WTC11 (cell line): ENCODE measurements around the gene PRKX. TPM values are rescaled to one million over a fixed set of nuclear protein-coding genes. Genes with fewer than 3 reads are reported as not detected.
"Not testable (repeated sequence)": the region's sequence is repeated elsewhere in the genome, so short reads cannot be mapped to it uniquely, and the experiment has no call there.

Experiments used
- ATAC-seq: fragments of 200-7000 bp; cut with Tn5 transposase; 2 replicates; pipeline ENCODE4 v1.10.0; 2021; ENCODE audit warnings: mild to moderate bottlenecking, moderate library complexity
- CTCF ChIA-PET: fragments of 300-600 bp; sonication (Branson Sonifier 250); formaldehyde crosslinking; loops from one replicate; lab custom pipeline; 2021; ENCODE audit warnings: antibody characterized with exemption; lab: Charles Lee
- POLR2A ChIA-PET: fragments of 350-600 bp; sonication (Branson Sonifier 250); formaldehyde crosslinking; loops from one replicate; lab custom pipeline; 2021; ENCODE audit warnings: antibody characterized with exemption; lab: Charles Lee
- DNase-seq: peaks from one replicate; pipeline ENCODE4 v3.0.0; 2021; ENCODE audit warnings: low spot score
- H3K27ac Mint-ChIP-seq: 2 replicates; pipeline ENCODE4 v1.8.0; 2021; ENCODE audit warnings: mixed read lengths
- H3K27me3 Mint-ChIP-seq: 2 replicates; pipeline ENCODE4 v1.8.0; 2021; ENCODE audit warnings: low read depth, mild to moderate bottlenecking, moderate library complexity, mixed read lengths
- H3K36me3 Mint-ChIP-seq: 2 replicates; pipeline ENCODE4 v1.8.0; 2021; ENCODE audit warnings: mixed read lengths
- H3K4me1 Mint-ChIP-seq: 2 replicates; pipeline ENCODE4 v1.8.0; 2022; ENCODE audit warnings: mixed read lengths
- H3K4me3 Mint-ChIP-seq: 2 replicates; pipeline ENCODE4 v1.8.0; 2021; ENCODE audit warnings: mild to moderate bottlenecking, moderate library complexity, mixed read lengths
- H3K9me3 Mint-ChIP-seq: 2 replicates; pipeline ENCODE4 v1.8.0; 2021; ENCODE audit warnings: mixed read lengths
- CREB1 ChIP-seq: sonication (generic); formaldehyde crosslinking; IDR thresholded peaks from 2 replicates; pipeline ENCODE4 v1.8.0; 2023; ENCODE audit warnings: mild to moderate bottlenecking, missing genetic modification reagents
- CREM ChIP-seq: sonication (generic); formaldehyde crosslinking; IDR thresholded peaks from 2 replicates; pipeline ENCODE4 v1.8.1; 2022; ENCODE audit warnings: mild to moderate bottlenecking, missing genetic modification reagents, moderate library complexity
- E2F1 ChIP-seq: sonication (generic); formaldehyde crosslinking; IDR thresholded peaks from 2 replicates; pipeline ENCODE4 v1.8.0; 2022; ENCODE audit warnings: mild to moderate bottlenecking, missing genetic modification reagents
- EMX1 ChIP-seq: fragments of 250-450 bp; sonication (Bioruptor Pico); IDR thresholded peaks from 2 replicates; pipeline ENCODE4 v1.8.0; 2021; ENCODE audit warnings: mild to moderate bottlenecking
- ESRRA ChIP-seq: sonication (generic); formaldehyde crosslinking; IDR thresholded peaks from 2 replicates; pipeline ENCODE4 v1.8.1; 2022; ENCODE audit warnings: mild to moderate bottlenecking, missing genetic modification reagents, borderline replicate concordance
- FOXP1 ChIP-seq: sonication (generic); formaldehyde crosslinking; IDR thresholded peaks from 2 replicates; pipeline ENCODE4 v1.8.0; 2022; ENCODE audit warnings: missing genetic modification reagents, mild to moderate bottlenecking, moderate library complexity, borderline replicate concordance
- MXD4 ChIP-seq: fragments of 250-450 bp; sonication (Bioruptor Pico); IDR thresholded peaks from 2 replicates; pipeline ENCODE4 v1.8.0; 2021; ENCODE audit warnings: mild to moderate bottlenecking, moderate library complexity, borderline replicate concordance
- SMAD3 ChIP-seq: sonication (generic); formaldehyde crosslinking; IDR thresholded peaks from 2 replicates; pipeline ENCODE4 v1.8.0; 2022; ENCODE audit warnings: missing genetic modification reagents, mild to moderate bottlenecking, borderline replicate concordance
- SP1 ChIP-seq: sonication (generic); formaldehyde crosslinking; conservative IDR thresholded peaks from 2 replicates; pipeline ENCODE4 v1.8.1; 2022; ENCODE audit warnings: missing genetic modification reagents
- TP53 ChIP-seq: sonication (generic); formaldehyde crosslinking; IDR thresholded peaks from 2 replicates; pipeline ENCODE4 v1.8.1; 2023; ENCODE audit warnings: mild to moderate bottlenecking, missing genetic modification reagents
- ZNF317 ChIP-seq: sonication (generic); formaldehyde crosslinking; IDR thresholded peaks from 2 replicates; pipeline ENCODE4 v1.8.1; 2023; ENCODE audit warnings: low read depth, mild to moderate bottlenecking, moderate library complexity, missing genetic modification reagents, borderline replicate concordance
- ZNF396 ChIP-seq: fragments of 250-450 bp; sonication (Bioruptor Pico); IDR thresholded peaks from 2 replicates; pipeline ENCODE4 v1.8.0; 2021; ENCODE audit warnings: mild to moderate bottlenecking, moderate library complexity, borderline replicate concordance
- ZNF416 ChIP-seq: fragments of 250-450 bp; sonication (Bioruptor Pico); IDR thresholded peaks from 2 replicates; pipeline ENCODE4 v1.9.0; 2021; ENCODE audit warnings: mild to moderate bottlenecking, inconsistent platforms
- ZNF423 ChIP-seq: fragments of 250-450 bp; sonication (Bioruptor Pico); IDR thresholded peaks from 2 replicates; pipeline ENCODE4 v2.1.2; 2022; ENCODE audit warnings: mild to moderate bottlenecking, moderate library complexity
- ZNF671 ChIP-seq: fragments of 250-450 bp; sonication (Bioruptor Pico); IDR thresholded peaks from 2 replicates; pipeline ENCODE4 v1.8.0; 2021; ENCODE audit warnings: mild to moderate bottlenecking
- total RNA-seq: library from RNA; stranded (reverse); gene quantifications from 3 replicates; pipeline ENCODE4 v1.2.3, GENCODE V29; 2021
- TF ChIP-seq, protein P1 (sequence below): sonication (generic); formaldehyde crosslinking; IDR thresholded peaks from 2 replicates; pipeline ENCODE4 v1.8.0; 2022; ENCODE audit warnings: mild to moderate bottlenecking, missing genetic modification reagents
- TF ChIP-seq, protein P2 (sequence below): fragments of 250-450 bp; sonication (Bioruptor Pico); IDR thresholded peaks from 2 replicates; pipeline ENCODE4 v1.9.0; 2021; ENCODE audit warnings: mild to moderate bottlenecking
- TF ChIP-seq, protein P3 (sequence below): fragments of 250-450 bp; sonication (Bioruptor Pico); IDR thresholded peaks from 2 replicates; pipeline ENCODE4 v2.1.2; 2022; ENCODE audit warnings: mild to moderate bottlenecking, moderate library complexity

Gene PRKX
- total RNA-seq, 1 experiment from 2014 or later: 66.6 TPM

DNA sequence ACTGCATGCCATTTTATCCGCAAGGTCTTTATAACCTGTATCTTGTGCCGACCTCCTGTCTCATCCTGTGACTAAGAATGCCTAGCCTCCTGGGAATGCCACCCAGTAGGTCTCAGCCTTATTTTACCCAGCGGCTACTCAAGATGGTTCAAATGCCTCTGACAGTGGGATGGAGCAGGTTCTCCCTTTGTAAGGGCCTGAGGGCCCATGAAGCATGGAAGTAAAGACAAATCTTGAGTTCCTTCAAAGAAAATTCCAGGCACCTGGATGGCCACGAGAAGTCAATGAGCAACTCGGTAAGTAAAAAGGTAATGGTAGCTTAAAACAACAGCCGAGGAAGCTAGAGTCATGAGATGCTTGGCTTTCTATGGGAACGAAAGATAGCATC lies 19.6 kb upstream of the PRKX start (continued):
- no peak for TF ChIP-seq ZNF317 (CRISPR knock-in tag)
- TF ChIP-seq, protein P1, sequence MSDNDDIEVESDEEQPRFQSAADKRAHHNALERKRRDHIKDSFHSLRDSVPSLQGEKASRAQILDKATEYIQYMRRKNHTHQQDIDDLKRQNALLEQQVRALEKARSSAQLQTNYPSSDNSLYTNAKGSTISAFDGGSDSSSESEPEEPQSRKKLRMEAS: no peak
- no peak for TF ChIP-seq CREM (CRISPR knock-in tag)
- TF ChIP-seq, protein P2, sequence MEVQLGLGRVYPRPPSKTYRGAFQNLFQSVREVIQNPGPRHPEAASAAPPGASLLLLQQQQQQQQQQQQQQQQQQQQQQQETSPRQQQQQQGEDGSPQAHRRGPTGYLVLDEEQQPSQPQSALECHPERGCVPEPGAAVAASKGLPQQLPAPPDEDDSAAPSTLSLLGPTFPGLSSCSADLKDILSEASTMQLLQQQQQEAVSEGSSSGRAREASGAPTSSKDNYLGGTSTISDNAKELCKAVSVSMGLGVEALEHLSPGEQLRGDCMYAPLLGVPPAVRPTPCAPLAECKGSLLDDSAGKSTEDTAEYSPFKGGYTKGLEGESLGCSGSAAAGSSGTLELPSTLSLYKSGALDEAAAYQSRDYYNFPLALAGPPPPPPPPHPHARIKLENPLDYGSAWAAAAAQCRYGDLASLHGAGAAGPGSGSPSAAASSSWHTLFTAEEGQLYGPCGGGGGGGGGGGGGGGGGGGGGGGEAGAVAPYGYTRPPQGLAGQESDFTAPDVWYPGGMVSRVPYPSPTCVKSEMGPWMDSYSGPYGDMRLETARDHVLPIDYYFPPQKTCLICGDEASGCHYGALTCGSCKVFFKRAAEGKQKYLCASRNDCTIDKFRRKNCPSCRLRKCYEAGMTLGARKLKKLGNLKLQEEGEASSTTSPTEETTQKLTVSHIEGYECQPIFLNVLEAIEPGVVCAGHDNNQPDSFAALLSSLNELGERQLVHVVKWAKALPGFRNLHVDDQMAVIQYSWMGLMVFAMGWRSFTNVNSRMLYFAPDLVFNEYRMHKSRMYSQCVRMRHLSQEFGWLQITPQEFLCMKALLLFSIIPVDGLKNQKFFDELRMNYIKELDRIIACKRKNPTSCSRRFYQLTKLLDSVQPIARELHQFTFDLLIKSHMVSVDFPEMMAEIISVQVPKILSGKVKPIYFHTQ (CRISPR knock-in tag): no peak
- TF ChIP-seq ZNF423 (CRISPR knock-in tag): no peak
- TF ChIP-seq ZNF396 (CRISPR knock-in tag): no peak
- TF ChIP-seq ZNF416: no peak
- no peak for TF ChIP-seq ESRRA (CRISPR knock-in tag)
- TF ChIP-seq CREB1: no peak
- TF ChIP-seq, protein P3, sequence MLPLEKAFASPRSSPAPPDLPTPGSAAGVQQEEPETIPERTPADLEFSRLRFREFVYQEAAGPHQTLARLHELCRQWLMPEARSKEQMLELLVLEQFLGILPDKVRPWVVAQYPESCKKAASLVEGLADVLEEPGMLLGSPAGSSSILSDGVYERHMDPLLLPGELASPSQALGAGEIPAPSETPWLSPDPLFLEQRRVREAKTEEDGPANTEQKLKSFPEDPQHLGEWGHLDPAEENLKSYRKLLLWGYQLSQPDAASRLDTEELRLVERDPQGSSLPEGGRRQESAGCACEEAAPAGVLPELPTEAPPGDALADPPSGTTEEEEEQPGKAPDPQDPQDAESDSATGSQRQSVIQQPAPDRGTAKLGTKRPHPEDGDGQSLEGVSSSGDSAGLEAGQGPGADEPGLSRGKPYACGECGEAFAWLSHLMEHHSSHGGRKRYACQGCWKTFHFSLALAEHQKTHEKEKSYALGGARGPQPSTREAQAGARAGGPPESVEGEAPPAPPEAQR (CRISPR knock-in tag): no peak

GRCh38 chrX:3732326-3733042 lies 19.0 kb upstream of the PRKX start:
- POLR2A ChIA-PET, DNase-seq, H3K4me3 Mint-ChIP-seq, H3K27ac Mint-ChIP-seq, CTCF ChIA-PET, H3K36me3 Mint-ChIP-seq, ATAC-seq, H3K27me3 Mint-ChIP-seq, H3K9me3 Mint-ChIP-seq, H3K4me1 Mint-ChIP-seq: not testable (repeated sequence)

- Mint-ChIP-seq H3K36me3 (no peaks in the 10 kb centered on the region), H3K4me3 (no peak overlapping the region), H3K27me3 (no peaks in the 10 kb centered on the region), H3K4me1 (no peaks in the 10 kb centered on the region), H3K27ac (no peak overlapping the region), H3K9me3 (no peaks in the 10 kb centered on the region)
- ChIA-PET POLR2A (no interaction called here), CTCF (interaction anchor here (0.6 kb wide), 1 partner anchor 12 kb away, joined by 3 read pairs; no protein-coding TSS in a partner anchor)
- no peak for ATAC-seq
- no peak for TF ChIP-seq E2F1 (CRISPR knock-in tag)
- no peak for TF ChIP-seq TP53 (CRISPR knock-in tag)
- no peak for TF ChIP-seq ZNF671 (CRISPR knock-in tag)
- no peak for TF ChIP-seq MXD4 (CRISPR knock-in tag)
- TF ChIP-seq EMX1: no peak
- TF ChIP-seq FOXP1 (CRISPR knock-in tag): no peak
- TF ChIP-seq SP1 (CRISPR knock-in tag): no peak
- no peak for TF ChIP-seq SMAD3
- TF ChIP-seq CREB1: no peak
- TF ChIP-seq, all 79 proteins: peak for 0
- no peak for DNase-seq
These were observed 15.0 kb upstream of the PRKX start for GRCh38 chrX:3728454-3728853.

- DNase-seq, POLR2A ChIA-PET, H3K4me3 Mint-ChIP-seq, CTCF ChIA-PET, H3K9me3 Mint-ChIP-seq, H3K4me1 Mint-ChIP-seq, H3K27ac Mint-ChIP-seq, H3K27me3 Mint-ChIP-seq, ATAC-seq, H3K36me3 Mint-ChIP-seq: not testable (repeated sequence)
These were observed 10.0 kb upstream of the PRKX start for GRCh38 chrX:3723460-3723859.
